ENCODE results near the gene CACNA1I. TPM values are rescaled to one million over a fixed set of nuclear protein-coding genes. Genes with fewer than 3 reads are reported as not detected.

Gene CACNA1I
- total and polyA plus RNA-seq, 2 donors (not counting 3 experiments of a cell fraction or from before 2014, with no cell fraction given), result not detected

- Histone ChIP-seq H3K4me2 (ENCODE audit: insufficient read depth, low read length) (no peak overlapping the region), H3K9ac (replicated peaks; ENCODE audit: extremely low read depth, insufficient read depth, low read length) (no peak overlapping the region), H3K27me3 (ENCODE audit: control insufficient read depth in 2 of 2, insufficient read depth in 2 of 2, low read length in 2 of 2) (no peaks in the 10 kb centered on the region), H3K27ac (ENCODE audit: insufficient read depth, low read depth, low read length) (no peak overlapping the region), H4K20me1 (replicated peaks; ENCODE audit: control insufficient read depth, extremely low read depth, insufficient read depth, low read length) (no peaks in the 10 kb centered on the region), H3K36me3 (ENCODE audit: control insufficient read depth in 2 of 2, extremely low read depth in 1 of 2, insufficient read depth in 2 of 2, low read length in 2 of 2) (no peaks in the 10 kb centered on the region), H2AFZ (ENCODE audit: low read depth, low read length) (no peak overlapping the region), H3K4me1 (ENCODE audit: control insufficient read depth, extremely low read depth, insufficient read depth, low read length) (no peaks in the 10 kb centered on the region), H3K9me3 (replicated peaks; ENCODE audit: control insufficient read depth, insufficient read depth, low read length) (no peaks in the 10 kb centered on the region), H3K4me3 (replicated peaks in 1 of 3; ENCODE audit: insufficient read depth in 1 of 3, low read depth in 1 of 3, low read length in 3 of 3) (no peak overlapping the region), H3K9me1 (replicated peaks; ENCODE audit: control insufficient read depth, extremely low read depth, insufficient read depth, low read length) (no peaks in the 10 kb centered on the region), H3K79me2 (ENCODE audit: control insufficient read depth, insufficient read depth, low read length) (no peaks in the 10 kb centered on the region)
- POLR2A ChIA-PET, result no interaction called here
- TF ChIP-seq MYC (IDR thresholded peaks at IDR 0.05; ENCODE audit: low read depth, low read length) (no peak), GATA2 (IDR thresholded peaks at IDR 0.05; ENCODE audit: insufficient read depth, insufficient read length, low read depth, low read length) (no peak), FOS (IDR thresholded peaks at IDR 0.05; ENCODE audit: borderline replicate concordance, insufficient read depth, low read length) (no peak), EZH2 (IDR thresholded peaks at IDR 0.05; ENCODE audit: borderline replicate concordance, low read depth, low read length, severe bottlenecking) (no peak), JUN (IDR thresholded peaks at IDR 0.05; ENCODE audit: borderline replicate concordance, insufficient read depth, insufficient read length, low read depth) (no peak), MAX (IDR thresholded peaks at IDR 0.05; ENCODE audit: insufficient read depth, insufficient read length) (no peak), POLR2A (IDR thresholded peaks at IDR 0.05; ENCODE audit: low read depth, low read length) (no peak), POLR2AphosphoS5 (IDR thresholded peaks at IDR 0.05; ENCODE audit: insufficient read depth, low read depth, low read length) (no peak)
- dilution Hi-C loops (cut with MboI; ENCODE audit: extremely low pct_ligation_motif_present, low sequenced_read_pairs), result no loop called here
- intact Hi-C loops (cut with micrococcal nuclease), result no loop called here
- no TSS peak for BruUV-seq (replicated peaks)
- FAIRE-seq (no peak), DNase-seq (ENCODE audit: low read depth, low spot score) (no peak)
- CTCF ChIA-PET, result interaction anchor here (0.7 to 1.6 kb wide), 2 partner anchors 81 to 320 kb away, joined by 3 to 4 read pairs; no protein-coding TSS in a partner anchor
Observed at GRCh38 chr22:39705386-39705785, 134.8 kb downstream of the CACNA1I start.
